ENCODE results near the gene SRRM2.

Gene SRRM2

GRCh38 chr16:2765462-2766404 lies 13.3 kb downstream of the SRRM2 start:
- DNase-seq, result no peak

GRCh38 chr16:2766430-2767139 lies 14.1 kb downstream of the SRRM2 start:
- no peak for DNase-seq

GRCh38 chr16:2767140-2767731 lies 14.8 kb downstream of the SRRM2 start:
- no peak for DNase-seq

GRCh38 chr16:2767891-2768290 lies 15.5 kb downstream of the SRRM2 start:
- no peak for DNase-seq

- no peak for DNase-seq
Observed at GRCh38 chr16:2768403-2769089, 16.1 kb downstream of the SRRM2 start.

GRCh38 chr16:2769100-2769529 lies 16.7 kb downstream of the SRRM2 start:
- no peak for DNase-seq

- no peak for DNase-seq
Observed at GRCh38 chr16:2769675-2770056, 17.2 kb downstream of the SRRM2 start.

- DNase-seq, result no peak
Observed at GRCh38 chr16:2770057-2770951, 17.9 kb downstream of the SRRM2 start.

GRCh38 chr16:2771496-2772402 lies 19.3 kb downstream of the SRRM2 start:
- DNase-seq, result no peak

GRCh38 chr16:2773188-2773968 lies 20.9 kb downstream of the SRRM2 start:
- DNase-seq, result no peak

GRCh38 chr16:2774161-2774891 lies 21.9 kb downstream of the SRRM2 start:
- DNase-seq, result no peak

GRCh38 chr16:2775131-2775716 lies 22.8 kb downstream of the SRRM2 start:
- DNase-seq, result no peak

GRCh38 chr16:2775765-2776499 lies 23.5 kb downstream of the SRRM2 start:
- no peak for DNase-seq

GRCh38 chr16:2776500-2777139 lies 24.2 kb downstream of the SRRM2 start:
- DNase-seq, result no peak

GRCh38 chr16:2777231-2777902 lies 24.9 kb downstream of the SRRM2 start, which contains the start of gene ELOB:
TSS of gene ELOB (minus strand) at chr16:2777280. CDS start at chr16:2777239, 41 bp downstream.
- peak; percentile 53 to 80 for DNase-seq

GRCh38 chr16:2777903-2778629 lies 25.6 kb downstream of the SRRM2 start:
- DNase-seq, result peak in 1 of 2 donors; percentile 47

All from hippocampal formation (tissue), 2 donors.